ENCODE measurements around the gene SLC24A5.

DNA sequence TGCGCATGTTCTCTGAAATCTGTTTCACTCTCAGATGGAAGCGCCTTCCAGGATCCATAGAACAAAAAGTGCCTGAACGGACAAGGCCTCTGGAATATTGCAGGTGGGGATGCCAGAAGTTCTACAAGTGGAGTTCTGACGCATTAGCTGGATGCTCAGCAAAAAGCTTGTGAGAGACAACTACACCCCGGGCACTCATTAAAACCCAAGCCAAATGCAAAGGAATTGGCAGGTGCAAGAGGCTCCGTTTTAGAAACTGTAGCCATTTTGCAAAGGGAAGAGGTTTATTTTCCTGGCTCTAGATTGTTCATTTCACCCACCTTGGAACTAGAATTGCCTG, 35.2 kb upstream of the SLC24A5 start:
- no peak for TF ChIP-seq POLR2AphosphoS5 (IDR thresholded peaks at IDR 0.05; ENCODE audit: control insufficient read depth, insufficient read depth, low read depth, low read length)
- TF ChIP-seq ARNT (IDR thresholded peaks at IDR 0.05), result no peak
- TF ChIP-seq TRIM24 (IDR thresholded peaks at IDR 0.05), result no peak

Measured in K562 (cell line).